ENCODE results near the gene MRM3.
A peak's percentile ranks its signal among the peaks of the same experiment; 100 is the strongest.
"Not testable (repeated sequence)": the region's sequence is repeated elsewhere in the genome, so short reads cannot be mapped to it uniquely, and the experiment has no call there.

Gene MRM3

DNA sequence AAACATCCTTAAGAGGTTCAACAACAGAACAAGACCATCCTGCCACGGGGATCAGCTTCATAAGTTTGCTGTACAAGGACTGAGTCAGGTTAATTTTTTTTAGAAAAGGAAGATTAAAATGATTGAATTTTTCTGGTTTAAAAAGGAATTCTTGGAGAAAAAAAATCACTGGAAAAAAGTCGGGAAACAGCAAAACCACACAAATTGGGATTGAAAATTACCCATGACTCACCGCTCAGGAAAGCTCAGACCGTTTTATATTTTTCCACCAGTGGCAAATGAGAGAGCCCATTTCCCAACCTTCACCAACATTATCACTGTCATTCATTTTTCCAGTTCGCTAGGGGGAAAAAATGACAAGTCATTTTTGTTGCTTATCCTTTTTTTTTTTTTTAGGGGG lies 46.6 kb downstream of the MRM3 start:
- DNase-seq = no peak

GRCh38 chr17:829614-830013 lies 47.5 kb downstream of the MRM3 start:
- DNase-seq = not testable (repeated sequence)

DNA sequence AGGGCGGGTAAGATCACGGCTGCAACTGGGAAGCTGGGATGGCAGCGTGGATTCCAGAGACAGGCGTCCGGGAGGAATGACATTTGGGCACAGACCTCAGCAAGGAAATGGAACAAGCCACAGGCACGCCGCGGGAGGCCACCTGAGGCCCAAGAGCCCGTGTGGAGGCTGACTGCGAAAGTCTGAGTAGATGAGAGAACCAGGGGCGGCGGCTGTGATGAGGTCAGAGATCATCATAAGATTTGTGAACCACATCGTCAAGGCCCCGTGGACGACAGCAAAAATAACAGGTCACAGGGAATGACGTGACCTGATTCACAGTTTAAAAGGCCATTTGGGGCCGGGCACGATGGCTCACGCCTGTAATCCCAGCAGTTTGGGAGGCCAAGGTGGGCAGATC lies 48.2 kb downstream of the MRM3 start:
- no peak for DNase-seq

DNA sequence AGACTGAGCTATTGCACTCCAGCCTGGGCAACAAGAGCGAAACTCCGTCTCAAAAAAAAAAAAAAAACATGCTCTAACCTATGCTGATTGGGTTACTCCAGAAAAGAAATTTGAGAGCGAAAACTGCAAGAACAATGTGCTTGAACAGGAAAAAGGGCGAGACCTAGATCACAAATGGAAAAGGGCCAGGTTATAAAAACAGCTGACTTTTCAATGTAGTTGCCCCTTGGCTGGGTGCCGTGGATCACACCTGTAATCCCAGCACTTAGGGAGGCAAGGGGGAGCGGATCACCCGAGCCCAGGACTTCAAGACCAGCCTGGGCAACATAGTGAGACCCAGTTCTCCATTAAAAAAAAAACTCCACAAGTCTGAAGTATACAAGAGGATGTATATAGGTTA lies 48.8 kb downstream of the MRM3 start:
- no peak for DNase-seq

GRCh38 chr17:834136-834535 lies 52.0 kb downstream of the MRM3 start:
- DNase-seq = no peak

GRCh38 chr17:835263-835662 lies 53.1 kb downstream of the MRM3 start:
- DNase-seq = peak; percentile 90

- not testable (repeated sequence) for DNase-seq
Observed at GRCh38 chr17:835721-836120, 53.6 kb downstream of the MRM3 start.

DNA sequence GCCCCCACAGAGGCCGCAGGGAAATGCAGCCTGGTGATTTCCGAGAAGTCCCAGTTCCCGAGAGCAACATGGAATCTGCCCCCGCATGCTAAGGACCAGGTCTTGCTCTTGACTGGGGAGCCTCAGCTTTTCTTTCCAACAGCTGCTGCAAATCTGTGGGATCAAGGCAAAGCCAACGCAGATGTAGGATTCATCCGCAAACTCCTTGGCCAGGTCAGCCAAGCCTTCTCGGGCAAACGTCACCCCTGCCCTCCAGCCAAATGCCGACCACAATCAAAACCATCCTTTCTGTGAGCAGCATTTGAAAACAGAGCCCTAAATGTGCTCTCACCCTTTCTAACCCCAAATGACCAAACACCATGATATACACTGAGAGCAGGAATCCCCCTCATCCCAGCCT lies 54.0 kb downstream of the MRM3 start:
- no peak for DNase-seq

DNA sequence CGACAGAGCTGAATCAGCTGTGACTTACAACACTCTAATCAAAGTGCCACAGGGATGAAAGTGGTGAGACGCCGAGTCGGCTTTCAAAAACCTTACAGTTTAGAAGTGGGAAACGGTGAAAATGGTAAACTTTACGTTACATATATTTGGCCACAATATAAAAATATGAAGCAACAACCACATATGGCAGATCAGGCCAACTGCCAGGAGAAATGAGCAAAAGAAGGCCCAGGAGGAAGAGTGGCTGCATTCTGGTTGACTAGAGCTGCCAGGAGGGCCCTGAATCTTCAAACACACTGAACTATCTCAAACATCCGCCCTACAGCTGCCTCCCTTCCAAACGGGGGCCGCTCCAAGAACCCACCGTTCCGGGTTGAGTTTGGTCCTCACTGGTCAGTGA lies 56.3 kb downstream of the MRM3 start:
- no peak for DNase-seq

- DNase-seq = no peak
Observed at GRCh38 chr17:841313-841712, 59.2 kb downstream of the MRM3 start.
